K562 treated with DMSO at 1 percent for 48 hours (cell line): ENCODE results near the gene HS3ST2. TPM values are rescaled to one million over a fixed set of nuclear protein-coding genes. Genes with fewer than 3 reads are reported as not detected.

Experiments used
- total RNA-seq: library from RNA; unstranded; fragments of 300-600 nt; gene quantifications from 2 replicates; pipeline ENCODE4 v1.2.3, GENCODE V29; 2022; ENCODE audit warnings: low replicate concordance; ENCODE audit errors: extremely low read depth

The HS3ST2 gene
- total RNA-seq = not detected in 2 replicates

DNA sequence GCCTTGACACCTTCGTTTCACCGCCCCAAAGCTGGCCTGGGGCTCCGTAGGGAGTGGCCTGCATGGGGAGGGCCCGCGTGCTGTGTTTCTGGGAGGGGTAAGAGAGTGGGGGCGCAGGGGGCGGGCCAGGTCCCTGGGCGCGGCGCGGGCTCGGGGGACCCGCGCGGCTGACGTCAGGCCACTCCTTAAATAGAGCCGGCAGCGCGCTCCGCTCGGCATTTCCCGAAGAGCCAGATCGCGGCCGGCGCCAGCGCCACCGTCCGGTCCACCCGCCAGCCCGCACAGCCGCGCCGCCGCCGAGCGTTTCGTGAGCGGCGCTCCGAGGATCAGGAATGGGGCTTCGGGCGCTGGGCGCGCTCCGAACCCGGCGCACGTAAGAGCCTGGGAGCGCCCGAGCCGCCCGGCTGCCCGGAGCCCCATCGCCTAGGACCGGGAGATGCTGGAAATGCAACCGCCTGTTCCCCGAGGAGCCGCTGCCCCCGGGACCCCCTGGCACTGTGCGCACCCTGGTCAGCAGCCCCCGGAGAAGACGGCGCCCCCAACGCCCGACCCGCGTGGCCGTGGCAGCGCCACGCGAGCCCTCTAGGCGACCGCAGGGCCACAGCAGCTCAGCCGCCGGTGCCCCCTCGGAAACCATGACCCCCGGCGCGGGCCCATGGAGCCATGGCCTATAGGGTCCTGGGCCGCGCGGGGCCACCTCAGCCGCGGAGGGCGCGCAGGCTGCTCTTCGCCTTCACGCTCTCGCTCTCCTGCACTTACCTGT is at the start of gene HS3ST2:
Gene HS3ST2 (plus strand): TSS at position 215 of the 763 bp plus-strand sequence. CDS start 449 bp downstream, at position 664.

